Epithelial cell of proximal tubule (primary cell): ENCODE data around the gene CNPY4. TPM values are rescaled to one million over a fixed set of nuclear protein-coding genes. Genes with fewer than 3 reads are reported as not detected.
"Not testable (repeated sequence)": the region's sequence is repeated elsewhere in the genome, so short reads cannot be mapped to it uniquely, and the experiment has no call there.

Source experiments
- DNase-seq: peaks from one replicate; pipeline ENCODE4 v3.0.0-alpha.2; 2011; ENCODE audit warnings: low read depth
- H3K4me3 ChIP-seq: 2 replicates; pipeline ENCODE4 v1.5.1; 2011; ENCODE audit warnings: low read depth, mild to moderate bottlenecking, low read length
- CTCF ChIP-seq: conservative IDR thresholded peaks from 2 replicates; pipeline ENCODE4 v1.5.1; 2012; ENCODE audit warnings: low read depth, mild to moderate bottlenecking, low read length
- total RNA-seq: library from RNA; depleted of rRNA; stranded (reverse); fragments of >200 nt; gene quantifications from 2 replicates; pipeline ENCODE4 v1.2.3, GENCODE V29; 2015

The CNPY4 gene
- total RNA-seq, 1 donor from 2014 or later = 8.8 TPM

GRCh38 chr7:100126239-100126930, 7.0 kb downstream of the CNPY4 start:
- peak; percentile 19 for DNase-seq

DNA sequence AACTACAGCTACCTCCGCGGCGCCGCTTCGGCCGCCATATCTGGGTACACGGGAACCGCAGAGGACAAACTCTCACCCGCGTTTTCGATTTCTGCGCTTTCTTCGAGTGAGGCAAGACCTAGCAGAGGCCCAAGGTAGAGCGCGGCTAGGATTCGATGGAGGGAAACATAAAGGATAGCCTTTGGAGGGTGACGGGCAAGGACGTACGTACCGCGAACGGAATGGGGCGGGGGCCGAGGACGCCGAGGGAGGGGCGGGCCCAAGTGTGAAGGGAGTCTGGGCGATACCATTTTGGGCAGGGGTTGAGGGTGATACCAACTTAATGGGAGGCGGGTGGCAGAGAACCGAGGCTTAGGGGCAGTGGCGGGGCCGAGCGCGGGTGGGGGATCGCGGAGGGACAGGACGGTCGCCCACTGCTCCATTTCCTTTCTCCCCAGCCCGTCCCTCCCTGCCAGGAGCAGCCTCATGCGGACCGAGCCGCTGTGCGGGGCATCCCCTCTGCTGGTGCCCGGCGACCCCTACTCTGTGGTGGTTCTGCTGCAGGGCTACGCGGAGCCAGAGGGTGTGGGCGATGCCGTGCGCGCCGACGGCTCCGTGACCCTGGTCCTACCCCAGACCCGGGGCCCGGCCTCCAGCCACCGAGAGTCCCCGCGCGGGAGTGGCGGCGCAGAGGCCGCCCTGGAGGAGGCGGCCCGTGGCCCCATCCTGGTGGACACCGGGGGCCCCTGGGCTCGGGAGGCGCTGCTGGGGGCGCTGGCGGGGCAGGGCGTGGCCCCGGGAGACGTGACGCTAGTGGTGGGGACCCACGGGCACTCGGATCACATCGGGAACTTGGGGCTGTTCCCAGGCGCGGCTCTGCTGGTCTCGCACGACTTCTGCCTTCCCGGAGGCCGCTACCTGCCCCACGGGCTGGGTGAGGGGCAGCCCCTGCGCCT, 7.8 kb downstream of the CNPY4 start, which contains the start of gene MBLAC1:
TSS of gene MBLAC1 (plus strand) at position 37 of the 935 bp plus-strand sequence. CDS start at position 466, 429 bp downstream.
- no peak for TF ChIP-seq CTCF
- peak; percentile 52 for DNase-seq
- peak within 1 kb of the TSS; percentile 94 for H3K4me3 ChIP-seq

More at GRCh38 chr7:100126239-100126930, 7.0 kb downstream of the CNPY4 start:
- peak overlapping the region; percentile 94 for H3K4me3 ChIP-seq
- TF ChIP-seq CTCF = peak; percentile 7

GRCh38 chr7:100127866-100128636, 8.6 kb downstream of the CNPY4 start:
- peak overlapping the region; percentile 94 for H3K4me3 ChIP-seq
- no peak for TF ChIP-seq CTCF
- no peak for DNase-seq

- no peak overlapping the region for H3K4me3 ChIP-seq
- no peak for DNase-seq
Measured at GRCh38 chr7:100128637-100128963, 9.2 kb downstream of the CNPY4 start.

GRCh38 chr7:100130220-100130607, 10.8 kb downstream of the CNPY4 start:
- H3K4me3 ChIP-seq = not testable (repeated sequence)

More at GRCh38 chr7:100128637-100128963, 9.2 kb downstream of the CNPY4 start:
- TF ChIP-seq CTCF = no peak

DNA sequence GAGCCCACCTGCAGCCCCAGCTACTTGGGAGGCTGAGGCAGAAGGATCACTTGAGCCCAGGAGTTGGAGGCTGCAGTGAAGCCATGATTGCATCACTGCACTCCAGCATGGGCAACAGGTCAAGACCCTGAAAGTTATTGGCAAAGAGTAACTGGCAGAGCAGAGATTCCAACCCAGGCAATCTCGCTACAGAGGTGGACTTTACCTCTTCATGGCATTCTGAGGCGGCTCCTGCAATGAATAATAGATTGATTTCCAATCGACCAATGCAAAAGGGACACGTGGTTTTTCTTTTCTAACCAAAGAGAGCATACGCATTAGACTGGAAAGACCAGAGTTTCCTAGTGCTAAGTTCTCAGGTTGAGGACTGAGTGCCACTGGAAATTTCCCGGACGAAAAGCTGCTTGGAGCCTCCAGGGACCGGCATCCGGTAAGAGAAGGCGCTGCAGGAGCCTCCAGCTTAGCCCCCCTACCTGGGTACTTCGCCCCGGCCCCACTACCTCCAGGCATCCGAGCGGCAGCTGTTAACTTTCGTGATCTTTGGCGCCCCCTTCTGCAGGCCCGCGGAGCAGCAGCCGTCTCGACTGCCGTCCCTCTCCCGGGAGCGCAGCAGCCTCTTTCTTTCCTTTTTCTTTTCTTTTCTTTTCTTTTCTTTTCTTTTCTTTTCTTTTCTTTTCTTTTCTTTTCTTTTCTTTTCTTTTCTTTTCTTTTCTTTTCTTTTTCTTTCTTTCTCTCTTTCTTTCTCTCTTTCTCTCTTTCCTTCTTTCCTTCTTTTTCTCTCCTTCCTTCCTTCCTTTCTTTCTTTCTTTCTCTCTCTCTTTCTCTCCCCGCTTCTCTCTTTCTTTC, 11.4 kb downstream of the CNPY4 start:
- TF ChIP-seq CTCF = peak; percentile 68
- H3K4me3 ChIP-seq = peak overlapping the region; percentile 43
- DNase-seq = no peak

More at GRCh38 chr7:100130220-100130607, 10.8 kb downstream of the CNPY4 start:
- not testable (repeated sequence) for DNase-seq
